ENCODE measurements around the gene PLA2G6.

DNA sequence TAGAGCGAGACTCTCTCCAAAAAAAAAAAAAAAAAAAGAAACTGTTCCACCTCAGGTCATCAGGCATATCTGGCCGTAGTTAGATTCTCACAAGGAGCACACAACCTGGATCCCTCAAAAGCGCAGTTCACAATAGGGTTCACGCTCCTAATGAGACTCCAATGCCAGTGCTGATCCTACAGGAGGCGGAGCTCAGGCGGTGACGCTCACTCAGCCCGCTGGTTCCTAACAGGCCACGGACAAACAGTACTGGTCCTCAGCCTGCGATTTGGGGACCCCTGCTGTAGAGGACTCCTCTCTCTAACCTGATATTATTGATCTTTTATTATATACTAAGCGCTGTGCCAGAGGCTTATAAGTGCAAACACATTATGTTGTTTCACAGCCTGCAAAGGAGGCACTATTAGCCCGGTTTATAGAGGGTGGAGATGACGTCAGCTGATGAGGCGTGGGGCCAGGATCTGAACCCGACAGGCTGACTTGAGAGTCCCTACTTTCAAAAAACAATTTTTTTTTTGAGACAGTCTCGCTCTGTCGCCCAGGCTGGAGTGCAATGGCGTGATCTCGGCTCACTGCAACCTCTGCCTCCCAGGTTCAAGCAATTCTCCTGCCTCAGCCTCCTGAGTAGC, 15.3 kb upstream of the PLA2G6 start:
- TF ChIP-seq, protein P1, sequence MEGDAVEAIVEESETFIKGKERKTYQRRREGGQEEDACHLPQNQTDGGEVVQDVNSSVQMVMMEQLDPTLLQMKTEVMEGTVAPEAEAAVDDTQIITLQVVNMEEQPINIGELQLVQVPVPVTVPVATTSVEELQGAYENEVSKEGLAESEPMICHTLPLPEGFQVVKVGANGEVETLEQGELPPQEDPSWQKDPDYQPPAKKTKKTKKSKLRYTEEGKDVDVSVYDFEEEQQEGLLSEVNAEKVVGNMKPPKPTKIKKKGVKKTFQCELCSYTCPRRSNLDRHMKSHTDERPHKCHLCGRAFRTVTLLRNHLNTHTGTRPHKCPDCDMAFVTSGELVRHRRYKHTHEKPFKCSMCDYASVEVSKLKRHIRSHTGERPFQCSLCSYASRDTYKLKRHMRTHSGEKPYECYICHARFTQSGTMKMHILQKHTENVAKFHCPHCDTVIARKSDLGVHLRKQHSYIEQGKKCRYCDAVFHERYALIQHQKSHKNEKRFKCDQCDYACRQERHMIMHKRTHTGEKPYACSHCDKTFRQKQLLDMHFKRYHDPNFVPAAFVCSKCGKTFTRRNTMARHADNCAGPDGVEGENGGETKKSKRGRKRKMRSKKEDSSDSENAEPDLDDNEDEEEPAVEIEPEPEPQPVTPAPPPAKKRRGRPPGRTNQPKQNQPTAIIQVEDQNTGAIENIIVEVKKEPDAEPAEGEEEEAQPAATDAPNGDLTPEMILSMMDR (conservative IDR thresholded peaks at IDR 0.05; ENCODE audit: low read length): no peak
- TF ChIP-seq EZH2phosphoT487 (IDR thresholded peaks at IDR 0.05; ENCODE audit: borderline replicate concordance, low read depth, low read length): no peak

Measured in OCI-LY7 (cell line).